Large intestine (tissue), 3 donors: ENCODE measurements around the gene ALK. TPM values are rescaled to one million over a fixed set of nuclear protein-coding genes. Genes with fewer than 3 reads are reported as not detected.

Source experiments
- DNase-seq, 2 donors: peaks; one replicate each; pipeline versions ENCODE4 v3.0.0 to v3.0.0-alpha.2; 2013
- H3K27ac ChIP-seq: one replicate; pipeline ENCODE4 v1.5.1; 2013; ENCODE audit warnings: low read length
- H3K27me3 ChIP-seq: 2 replicates; pipeline ENCODE4 v1.6.1; 2013; ENCODE audit warnings: low read length; ENCODE audit not compliant: control insufficient read depth, insufficient read depth
- H3K36me3 ChIP-seq: 2 replicates; pipeline ENCODE4 v1.6.1; 2013; ENCODE audit warnings: low read length; ENCODE audit not compliant: control insufficient read depth, insufficient read depth
- H3K4me1 ChIP-seq: one replicate; pipeline ENCODE4 v1.6.1; 2013; ENCODE audit warnings: low read length; ENCODE audit not compliant: control insufficient read depth, insufficient read depth
- H3K4me3 ChIP-seq: one replicate; pipeline ENCODE4 v1.5.1; 2013; ENCODE audit warnings: low read length
- H3K9me3 ChIP-seq: one replicate; pipeline ENCODE4 v1.6.1; 2013; ENCODE audit warnings: mild to moderate bottlenecking, low read depth, low read length, moderate library complexity; ENCODE audit not compliant: control insufficient read depth
- WGBS: methylation state at CpG from one replicate; pipeline ENCODE4 v1.1.5; 2013; ENCODE audit warnings: low lambda C conversion rate; ENCODE audit not compliant: insufficient coverage; 5-methylcytosine and 5-hydroxymethylcytosine counted together
- polyA plus RNA-seq: library from polyadenylated mRNA; unstranded; fragments of 120-200 nt; gene quantifications from one replicate; pipeline ENCODE4 v1.2.1, GENCODE V29; 2013

ALK gene
- polyA plus RNA-seq, 1 donor = 1.5 TPM

- no peaks in the 10 kb centered on the region for H3K9me3 ChIP-seq
- no peak overlapping the region for H3K4me3 ChIP-seq
- DNase-seq = no peak
- WGBS = 67% methylated on average over 1 of the region's 2 CpGs
- H3K4me1 ChIP-seq = no peaks in the 10 kb centered on the region
- H3K27me3 ChIP-seq = no peaks in the 10 kb centered on the region
- H3K36me3 ChIP-seq = no peaks in the 10 kb centered on the region
- H3K27ac ChIP-seq = no peak overlapping the region
Measured at GRCh38 chr2:29664578-29664977, 256.8 kb downstream of the ALK start.

- Histone ChIP-seq H3K9me3 (no peaks in the 10 kb centered on the region), H3K4me3 (no peak overlapping the region), H3K36me3 (no peaks in the 10 kb centered on the region), H3K4me1 (no peaks in the 10 kb centered on the region), H3K27ac (no peak overlapping the region), H3K27me3 (no peaks in the 10 kb centered on the region)
- DNase-seq = no peak
- 84% methylated on average over 3 of the region's 3 CpGs for WGBS
Measured at GRCh38 chr2:29663268-29663667, 258.1 kb downstream of the ALK start.

GRCh38 chr2:29662861-29663260 is 258.5 kb downstream of the ALK start:
- H3K4me1 ChIP-seq = no peaks in the 10 kb centered on the region
- H3K4me3 ChIP-seq = no peak overlapping the region
- no peak overlapping the region for H3K27ac ChIP-seq
- H3K36me3 ChIP-seq = no peaks in the 10 kb centered on the region
- 90% methylated on average over 2 of the region's 2 CpGs for WGBS
- H3K27me3 ChIP-seq = no peaks in the 10 kb centered on the region
- H3K9me3 ChIP-seq = no peaks in the 10 kb centered on the region
- DNase-seq = no peak

GRCh38 chr2:29660201-29660600 is 261.2 kb downstream of the ALK start:
- DNase-seq = no peak
- Histone ChIP-seq H3K9me3 (no peaks in the 10 kb centered on the region), H3K36me3 (no peaks in the 10 kb centered on the region), H3K4me3 (no peak overlapping the region), H3K4me1 (no peaks in the 10 kb centered on the region), H3K27ac (no peak overlapping the region), H3K27me3 (no peaks in the 10 kb centered on the region)
- no CpG with 5 or more reads among the region's 2 CpGs for WGBS

- Histone ChIP-seq H3K27ac (no peak overlapping the region), H3K4me3 (no peak overlapping the region), H3K4me1 (no peaks in the 10 kb centered on the region), H3K27me3 (no peaks in the 10 kb centered on the region), H3K36me3 (no peaks in the 10 kb centered on the region), H3K9me3 (no peaks in the 10 kb centered on the region)
- no CpG with 5 or more reads among the region's 2 CpGs for WGBS
- no peak for DNase-seq
Measured at GRCh38 chr2:29659178-29659577, 262.2 kb downstream of the ALK start.

- Histone ChIP-seq H3K4me1 (no peaks in the 10 kb centered on the region), H3K9me3 (no peaks in the 10 kb centered on the region), H3K27ac (no peak overlapping the region), H3K4me3 (no peak overlapping the region), H3K27me3 (no peaks in the 10 kb centered on the region), H3K36me3 (no peaks in the 10 kb centered on the region)
- 29% methylated on average over 2 of the region's 4 CpGs for WGBS
- peak in 1 of 2 donors; percentile 2 for DNase-seq
Measured at GRCh38 chr2:29657674-29658073, 263.7 kb downstream of the ALK start.

GRCh38 chr2:29655391-29656086 is 265.8 kb downstream of the ALK start:
- no peak overlapping the region for H3K27ac ChIP-seq
- no peaks in the 10 kb centered on the region for H3K36me3 ChIP-seq
- no peaks in the 10 kb centered on the region for H3K9me3 ChIP-seq
- H3K4me3 ChIP-seq = no peak overlapping the region
- no peaks in the 10 kb centered on the region for H3K27me3 ChIP-seq
- H3K4me1 ChIP-seq = no peaks in the 10 kb centered on the region
- WGBS = 60% methylated on average over 1 of the region's 3 CpGs
- no peak for DNase-seq

- H3K4me1 ChIP-seq = no peaks in the 10 kb centered on the region
- H3K9me3 ChIP-seq = no peaks in the 10 kb centered on the region
- WGBS = 60% methylated on average over 2 of the region's 8 CpGs
- no peak overlapping the region for H3K27ac ChIP-seq
- H3K4me3 ChIP-seq = no peak overlapping the region
- DNase-seq = peak; percentile 10 to 17
- H3K27me3 ChIP-seq = no peaks in the 10 kb centered on the region
- H3K36me3 ChIP-seq = no peaks in the 10 kb centered on the region
Measured at GRCh38 chr2:29650631-29651097, 270.7 kb downstream of the ALK start.

- no peaks in the 10 kb centered on the region for H3K9me3 ChIP-seq
- H3K36me3 ChIP-seq = no peaks in the 10 kb centered on the region
- 100% methylated on average over 1 of the region's 1 CpG for WGBS
- H3K27me3 ChIP-seq = peaks cover 3% of the 10 kb centered on the region
- no peak overlapping the region for H3K4me3 ChIP-seq
- DNase-seq = no peak
- no peak overlapping the region for H3K27ac ChIP-seq
- no peaks in the 10 kb centered on the region for H3K4me1 ChIP-seq
Measured at GRCh38 chr2:29644949-29645348, 276.4 kb downstream of the ALK start.

GRCh38 chr2:29643196-29643595 is 278.2 kb downstream of the ALK start:
- Histone ChIP-seq H3K4me1 (no peaks in the 10 kb centered on the region), H3K36me3 (no peaks in the 10 kb centered on the region), H3K27me3 (peaks cover 3% of the 10 kb centered on the region), H3K27ac (no peak overlapping the region), H3K4me3 (no peak overlapping the region), H3K9me3 (no peaks in the 10 kb centered on the region)
- DNase-seq = no peak

GRCh38 chr2:29640360-29640759 is 281.0 kb downstream of the ALK start:
- Histone ChIP-seq H3K27me3 (peaks cover 3% of the 10 kb centered on the region), H3K9me3 (no peaks in the 10 kb centered on the region), H3K36me3 (no peaks in the 10 kb centered on the region), H3K27ac (no peak overlapping the region), H3K4me3 (no peak overlapping the region), H3K4me1 (no peaks in the 10 kb centered on the region)
- no peak for DNase-seq
- WGBS = 100% methylated on average over 1 of the region's 5 CpGs
